HL-60/S4 (cell line): ENCODE data around the gene C9orf153.

Source experiments
- in situ Hi-C: fragments of 300-500 bp; cut with MboI; formaldehyde crosslinking; loops from 2 replicates; pipeline ENCODE4 v1.14.3; 2022; ENCODE audit warnings: low sequenced_read_pairs

C9orf153 gene

DNA sequence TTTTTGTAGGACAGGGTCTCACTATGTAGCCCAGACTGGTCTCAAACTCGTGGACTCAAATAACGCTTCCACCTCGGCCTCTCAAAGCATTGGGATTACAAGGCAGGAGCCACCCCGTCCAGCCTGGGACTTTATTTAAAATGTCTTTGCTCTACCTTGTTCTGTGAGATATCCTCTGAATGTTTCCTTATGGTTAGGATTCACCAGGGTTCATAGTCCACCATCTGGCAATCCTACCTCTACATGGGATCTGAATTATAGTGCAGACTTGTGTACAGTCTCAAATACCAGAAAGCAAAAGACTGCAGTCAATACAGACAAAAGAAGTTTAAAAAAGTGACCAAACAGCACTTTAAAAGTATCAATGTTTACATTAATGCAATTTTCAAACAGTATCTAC, 12.8 kb upstream of the C9orf153 start:
- in situ Hi-C loops = no loop called here

DNA sequence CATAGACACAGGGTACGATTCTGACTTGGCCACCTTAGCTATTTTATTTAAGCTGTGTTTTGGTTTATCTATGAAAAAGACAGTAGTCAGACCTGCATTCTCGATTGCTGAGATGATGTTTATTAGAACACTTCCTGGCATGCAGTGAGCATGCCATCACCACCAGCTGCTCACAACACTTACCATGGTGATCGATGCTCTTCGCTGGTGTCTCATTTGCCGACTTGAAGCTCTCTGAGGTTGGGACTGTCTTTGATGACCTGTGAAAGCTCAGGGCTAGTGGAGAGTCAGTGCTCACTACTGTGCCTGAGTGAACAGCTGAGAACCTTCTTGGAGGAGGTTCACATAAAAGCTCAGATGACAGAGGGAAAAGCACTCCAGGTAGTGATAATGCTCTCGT, 4.4 kb upstream of the C9orf153 start:
- in situ Hi-C loops = no loop called here

DNA sequence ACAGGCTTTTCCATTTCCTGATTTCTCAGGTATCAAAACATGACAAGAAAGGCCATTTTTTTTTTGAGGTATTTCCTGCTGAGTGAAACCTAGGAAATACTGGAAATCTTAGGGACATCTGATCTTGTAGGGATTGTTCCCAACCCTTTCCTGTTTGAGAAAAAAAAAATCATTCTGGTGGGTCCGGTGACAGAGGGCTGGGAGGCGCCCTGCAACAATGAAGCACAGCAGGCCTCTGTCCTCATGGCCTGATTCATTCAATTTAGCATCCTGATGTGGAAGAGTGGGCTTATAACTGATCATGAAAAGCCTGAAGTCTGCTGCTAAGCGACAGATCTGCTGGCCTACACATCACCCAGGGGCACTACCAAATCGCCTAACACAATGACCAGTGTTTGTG, 3.0 kb upstream of the C9orf153 start:
- in situ Hi-C loops = no loop called here

DNA sequence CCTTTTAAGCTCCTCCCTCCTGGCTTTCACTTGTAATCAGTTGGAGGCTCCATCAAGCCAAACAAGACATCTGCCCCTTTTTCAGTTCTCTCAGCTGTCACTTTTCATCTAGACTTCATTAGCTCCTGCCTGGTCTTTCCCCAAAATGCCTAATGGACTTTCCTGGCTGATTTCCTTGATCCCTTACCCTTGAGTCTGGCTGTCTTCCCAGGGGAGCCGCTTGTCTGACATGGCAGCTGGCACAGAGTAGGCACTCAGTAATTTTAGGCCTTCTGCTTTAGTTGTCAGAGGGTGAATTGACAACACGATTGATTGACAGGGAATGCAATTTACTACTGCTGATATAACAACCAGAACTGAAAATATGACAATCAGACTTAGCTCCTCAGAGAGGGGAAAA, 2.1 kb downstream of the C9orf153 start:
- in situ Hi-C loops = no loop called here

DNA sequence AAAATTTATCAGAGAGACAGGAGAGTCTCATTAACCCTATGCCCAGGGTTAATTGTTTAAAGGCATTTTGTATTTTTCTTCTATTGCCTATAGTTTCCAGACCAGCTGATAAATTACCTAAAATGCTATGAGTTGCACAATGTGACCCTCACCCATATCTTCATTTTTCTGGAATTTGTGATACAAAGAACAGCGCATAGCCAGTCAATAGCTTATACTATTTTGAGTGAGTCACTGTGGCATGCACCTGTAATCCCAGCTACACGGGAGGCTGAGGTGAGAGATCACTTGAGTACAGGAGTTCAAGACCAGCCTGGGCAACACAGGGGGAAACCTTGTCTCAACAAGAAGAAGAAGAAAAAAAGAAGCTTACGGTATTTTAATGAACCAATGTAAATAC, 2.8 kb downstream of the C9orf153 start:
- in situ Hi-C loops = no loop called here

DNA sequence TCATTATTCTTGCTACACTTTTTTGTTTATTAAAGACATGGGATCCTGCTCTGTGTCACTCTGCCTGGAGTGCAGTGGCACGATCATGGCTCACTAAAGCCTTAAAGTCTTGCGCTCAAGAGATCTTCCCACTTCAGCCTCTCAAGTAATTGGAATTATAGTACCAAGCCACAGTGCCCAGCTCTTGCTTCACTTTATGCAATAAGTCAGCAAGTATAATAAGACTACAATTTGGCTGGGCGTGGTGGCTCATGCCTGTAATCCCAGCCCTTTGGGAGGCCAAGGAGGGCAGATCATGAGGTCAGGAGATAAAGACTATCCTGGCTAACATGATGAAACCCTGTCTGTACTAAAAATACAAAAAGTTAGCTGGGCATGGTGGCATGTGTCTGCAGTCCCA, 5.9 kb downstream of the C9orf153 start:
- in situ Hi-C loops = no loop called here

DNA sequence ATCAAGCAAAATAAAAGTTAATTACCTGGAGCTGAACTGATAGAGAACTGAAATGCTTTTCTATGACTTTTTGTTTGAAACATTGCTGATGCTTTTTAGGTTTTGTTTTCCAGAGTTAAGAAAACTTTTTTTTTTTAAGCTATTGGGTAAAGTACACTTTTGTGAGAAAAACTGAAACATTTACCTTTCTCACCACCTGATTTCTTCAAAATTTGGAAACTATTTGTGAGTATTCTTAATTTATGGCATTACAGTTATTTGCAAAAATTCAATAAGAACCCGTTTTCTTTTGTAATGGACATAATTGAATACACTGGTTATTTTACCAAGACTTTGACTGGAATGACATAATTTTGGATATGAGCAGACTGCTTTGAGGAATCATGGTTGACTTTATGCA, 6.6 kb downstream of the C9orf153 start:
- in situ Hi-C loops = no loop called here

DNA sequence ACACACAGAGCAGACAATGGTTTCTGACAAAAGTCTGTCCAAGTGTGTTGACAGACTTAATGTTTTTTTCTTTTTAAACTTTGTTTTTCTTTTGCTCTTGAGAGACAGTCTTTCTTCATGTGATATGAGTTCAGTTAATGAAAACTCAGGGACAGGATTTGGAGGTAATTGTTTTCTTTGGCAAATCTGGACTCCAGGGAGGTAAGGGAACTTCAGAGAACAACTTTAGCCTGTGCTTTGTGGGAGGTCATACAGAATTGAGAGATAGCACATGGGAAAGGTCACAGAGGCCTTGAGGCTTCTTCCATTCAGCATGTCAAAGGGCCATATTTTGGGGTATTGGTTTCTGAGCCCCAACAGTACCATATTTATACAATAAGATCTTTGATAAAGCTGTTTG, 9.3 kb downstream of the C9orf153 start:
- in situ Hi-C loops = no loop called here

DNA sequence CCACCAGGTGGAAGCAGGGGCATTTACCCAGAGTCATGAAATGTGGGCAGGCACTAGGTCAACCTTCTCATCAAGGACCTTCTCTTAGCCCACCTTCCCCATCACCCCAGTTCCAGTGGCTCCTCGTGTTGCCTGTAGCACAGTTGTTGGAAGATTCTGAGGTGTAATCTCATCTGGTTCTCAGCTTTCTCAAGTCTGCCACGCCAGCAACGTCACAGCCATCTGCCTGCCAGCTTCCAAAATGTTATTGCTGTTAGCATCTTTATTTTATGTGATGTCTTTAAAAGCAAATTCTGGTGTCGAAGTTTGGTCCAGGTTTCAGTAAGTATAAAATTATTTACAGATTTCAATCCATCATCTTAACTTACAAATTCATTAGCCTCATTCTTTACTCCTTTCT, 10.7 kb downstream of the C9orf153 start:
- in situ Hi-C loops = loop anchor here (25.0 kb wide), 1 partner anchor 436 kb away; no protein-coding TSS in a partner anchor

DNA sequence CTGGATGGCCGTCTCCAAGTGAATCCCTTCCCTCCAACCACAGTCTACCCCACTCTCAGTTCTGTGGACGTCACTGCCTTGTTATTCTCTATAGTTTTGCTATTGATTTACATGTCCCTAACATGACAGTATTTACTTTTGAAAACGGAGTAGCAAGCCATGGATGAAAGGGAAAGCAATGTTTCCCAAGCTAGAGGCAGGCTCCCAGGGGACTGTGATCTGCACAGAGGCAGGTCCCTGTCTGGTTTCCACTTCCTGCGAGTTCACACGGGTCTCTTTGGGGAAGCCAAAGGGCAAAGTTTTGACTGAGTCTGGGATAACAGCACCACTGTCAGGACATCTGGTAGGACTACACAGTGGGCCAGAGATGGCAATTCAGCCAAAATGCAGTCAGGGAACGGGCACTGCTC, 12.7 kb downstream of the C9orf153 start:
- in situ Hi-C loops = loop anchor here (25.0 kb wide), 1 partner anchor 434 kb away; no protein-coding TSS in a partner anchor

DNA sequence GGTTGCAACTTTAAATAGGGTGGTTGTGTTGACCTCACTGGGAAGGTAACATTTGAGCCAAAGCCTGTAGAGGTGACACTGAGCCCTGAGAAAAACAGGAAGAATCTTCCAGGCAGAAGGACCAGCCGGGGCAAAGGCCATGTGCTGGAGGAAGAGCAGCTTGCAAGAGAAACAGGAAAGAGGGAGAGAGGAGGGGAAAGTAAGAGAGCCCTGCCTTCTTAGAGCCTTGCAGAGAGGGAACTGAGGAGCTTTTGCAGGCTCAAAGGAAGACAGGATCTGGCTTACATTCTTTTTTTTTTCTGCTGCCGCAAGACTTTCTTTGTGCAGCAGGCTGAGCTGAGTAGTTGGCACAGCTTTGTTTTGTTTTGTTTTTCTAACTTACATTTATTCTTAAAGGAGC, 17.4 kb downstream of the C9orf153 start:
- in situ Hi-C loops = loop anchor here (25.0 kb wide), 1 partner anchor 430 kb away; no protein-coding TSS in a partner anchor

DNA sequence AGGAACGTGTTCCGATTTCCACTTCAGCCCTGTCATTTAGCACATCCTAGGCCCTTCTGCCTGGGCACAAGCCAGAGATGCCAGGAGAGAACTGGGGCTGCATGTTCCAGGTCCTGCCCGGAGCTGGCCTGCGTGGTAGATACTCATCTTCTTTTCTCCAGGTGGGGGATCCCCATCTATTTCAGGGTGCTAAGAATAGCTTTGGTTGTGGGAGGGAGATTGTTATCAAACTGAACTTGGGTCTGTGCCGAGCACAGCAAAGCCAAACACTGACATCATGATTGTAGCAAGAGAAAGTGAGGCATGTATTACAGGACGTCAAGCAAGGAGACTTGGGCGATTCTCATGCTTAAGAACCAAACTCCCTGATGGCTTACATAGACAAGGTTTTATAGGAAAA, 18.2 kb downstream of the C9orf153 start:
- in situ Hi-C loops = loop anchor here (25.0 kb wide), 1 partner anchor 429 kb away; no protein-coding TSS in a partner anchor

DNA sequence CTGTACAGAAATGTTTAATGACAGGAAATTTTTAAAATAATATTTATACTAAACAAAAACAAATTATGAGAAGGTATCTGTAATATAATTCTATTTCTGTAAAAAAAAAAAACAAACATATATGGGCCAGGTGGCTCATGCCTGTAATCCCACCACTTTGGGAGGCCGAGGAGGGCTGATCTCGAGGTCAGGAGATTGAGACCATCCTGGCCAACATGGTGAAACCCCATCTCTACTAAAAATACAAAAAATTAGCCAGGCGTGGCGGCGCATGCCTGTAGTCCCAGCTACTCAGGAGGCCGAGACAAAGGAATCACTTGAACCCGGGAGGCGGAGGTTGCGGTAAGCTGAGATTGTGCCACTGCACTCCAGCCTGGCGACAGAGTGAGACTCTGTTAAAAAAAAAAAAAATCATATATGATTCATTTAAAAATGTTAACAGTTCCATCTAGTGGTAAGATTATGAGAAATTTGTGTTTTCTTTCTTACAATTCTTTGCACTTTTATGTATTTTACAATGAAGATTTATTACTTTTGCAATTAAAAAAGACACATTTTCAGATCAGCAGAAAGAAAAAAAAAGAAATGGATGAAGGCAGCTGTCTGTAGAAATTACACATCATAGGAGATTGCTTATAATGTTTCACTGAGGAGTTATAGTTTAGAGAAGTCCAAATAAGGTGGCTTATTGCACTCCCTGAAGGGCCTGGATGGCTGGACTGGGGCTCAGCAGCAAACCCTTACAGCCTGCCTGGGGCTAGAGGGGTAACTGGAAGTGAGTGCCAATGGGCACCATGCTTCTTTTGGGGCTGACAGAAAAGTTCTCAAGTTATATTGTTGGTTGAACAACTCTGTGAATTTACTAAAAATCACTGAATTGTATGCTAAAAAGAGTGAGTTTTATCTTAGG, 20.3 kb downstream of the C9orf153 start:
- in situ Hi-C loops = loop anchor here (25.0 kb wide), 1 partner anchor 427 kb away; no protein-coding TSS in a partner anchor

DNA sequence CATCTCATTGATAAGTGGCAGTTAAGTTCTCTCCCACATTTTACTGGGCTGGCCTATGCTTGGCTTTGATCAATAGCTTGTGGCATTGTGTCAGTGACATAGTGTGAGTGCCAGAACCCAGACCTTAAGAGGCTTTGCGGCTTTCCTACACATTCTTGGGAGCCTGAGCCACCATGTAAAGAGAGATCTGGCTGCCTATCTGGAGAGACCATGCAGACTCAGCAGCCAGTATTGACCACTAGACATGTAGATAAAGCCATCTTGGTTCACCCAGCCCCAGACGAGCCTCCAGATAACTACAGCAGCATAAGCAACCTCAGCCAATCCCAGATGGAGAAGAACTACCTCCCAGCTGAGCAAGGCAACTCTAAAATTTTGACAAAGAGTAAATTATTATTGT, 28.6 kb downstream of the C9orf153 start:
- in situ Hi-C loops = loop anchor here (25.0 kb wide), 1 partner anchor 419 kb away; no protein-coding TSS in a partner anchor

DNA sequence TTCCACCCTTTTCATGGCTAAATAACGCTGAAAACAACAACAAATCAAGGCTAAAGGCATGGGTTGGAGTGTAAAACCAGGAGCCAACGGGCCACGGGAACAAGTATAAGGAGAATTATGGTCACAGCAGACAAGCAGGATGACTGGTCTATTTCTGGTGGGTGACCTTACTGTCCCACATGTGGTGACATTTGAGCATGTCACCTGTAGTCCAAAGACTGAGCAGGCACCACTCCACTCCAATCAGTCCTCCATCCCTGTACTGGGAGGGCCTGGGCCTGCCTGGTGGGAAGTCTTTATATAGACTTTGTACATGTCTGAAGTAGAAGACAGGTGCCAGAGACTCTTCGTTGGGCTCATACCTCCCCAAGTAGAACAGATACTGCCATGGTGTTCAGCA, 36.8 kb downstream of the C9orf153 start:
- in situ Hi-C loops = no loop called here

DNA sequence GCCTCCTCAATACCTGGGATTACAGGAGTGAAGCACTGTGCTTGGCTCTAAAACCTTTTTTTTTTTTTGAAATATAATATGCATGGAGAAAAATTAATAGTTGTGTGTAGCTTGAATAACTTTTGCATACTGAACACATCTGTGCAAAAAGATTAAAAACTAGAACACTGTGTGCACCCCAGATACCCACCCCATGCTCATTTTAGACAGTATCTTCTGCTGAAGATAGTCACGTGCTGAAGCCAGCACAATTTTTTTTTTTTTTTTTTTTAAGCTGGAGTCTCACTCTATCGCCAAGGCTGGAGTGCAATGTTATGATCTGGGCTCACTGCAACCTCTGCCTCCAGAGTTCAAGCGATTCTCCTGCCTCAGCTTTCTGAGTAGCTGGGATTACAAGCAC, 39.9 kb downstream of the C9orf153 start:
- in situ Hi-C loops = no loop called here

DNA sequence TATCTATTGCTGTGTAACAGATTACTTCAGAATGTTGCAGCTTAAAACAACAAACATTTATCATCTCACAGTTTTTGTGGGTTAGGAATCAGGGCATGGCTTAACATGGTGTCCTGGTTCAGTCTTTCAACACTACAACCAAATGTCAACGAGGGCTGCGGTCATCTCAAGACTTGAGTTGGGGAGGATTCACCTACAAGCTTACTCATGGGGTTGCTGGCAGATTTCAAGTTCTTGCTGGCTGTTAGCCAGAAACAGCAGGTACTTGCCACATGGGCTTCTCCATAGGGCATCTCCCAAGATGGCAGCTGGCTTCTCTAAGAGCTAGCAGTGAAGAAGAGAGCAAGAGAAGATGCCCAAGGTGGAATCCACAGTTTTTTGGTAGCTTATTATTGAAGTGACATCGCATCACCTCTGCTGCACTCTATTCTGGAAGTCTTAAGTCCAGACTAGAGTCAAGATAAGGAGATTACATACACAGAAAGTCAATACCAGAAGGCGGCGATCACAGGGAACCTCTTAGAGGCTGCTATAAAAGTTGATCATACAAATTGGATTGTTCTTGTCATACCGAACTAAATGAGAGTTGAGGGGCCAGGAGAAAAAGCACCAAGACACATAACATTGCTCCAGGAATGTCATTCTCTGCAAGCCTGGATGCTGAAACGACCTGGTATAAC, 42.2 kb downstream of the C9orf153 start:
- in situ Hi-C loops = no loop called here

DNA sequence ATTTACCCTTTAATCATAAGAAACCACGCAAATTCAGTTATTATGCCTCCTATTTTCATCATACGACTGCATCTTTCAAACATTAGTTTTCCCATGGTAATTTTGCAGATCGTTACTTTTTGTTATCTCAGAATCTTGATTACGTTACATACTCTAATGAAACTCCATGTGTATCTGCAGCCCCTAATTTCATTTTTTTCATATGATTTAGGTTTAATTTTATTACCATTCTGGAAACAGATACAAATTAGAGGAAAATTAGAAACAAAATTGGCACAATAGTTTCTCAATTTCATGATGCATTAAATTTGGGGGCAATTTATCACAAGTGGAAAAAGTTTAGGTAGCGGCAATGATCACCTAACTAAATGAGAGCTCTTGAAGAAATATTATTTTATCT, 52.3 kb downstream of the C9orf153 start:
- in situ Hi-C loops = no loop called here

DNA sequence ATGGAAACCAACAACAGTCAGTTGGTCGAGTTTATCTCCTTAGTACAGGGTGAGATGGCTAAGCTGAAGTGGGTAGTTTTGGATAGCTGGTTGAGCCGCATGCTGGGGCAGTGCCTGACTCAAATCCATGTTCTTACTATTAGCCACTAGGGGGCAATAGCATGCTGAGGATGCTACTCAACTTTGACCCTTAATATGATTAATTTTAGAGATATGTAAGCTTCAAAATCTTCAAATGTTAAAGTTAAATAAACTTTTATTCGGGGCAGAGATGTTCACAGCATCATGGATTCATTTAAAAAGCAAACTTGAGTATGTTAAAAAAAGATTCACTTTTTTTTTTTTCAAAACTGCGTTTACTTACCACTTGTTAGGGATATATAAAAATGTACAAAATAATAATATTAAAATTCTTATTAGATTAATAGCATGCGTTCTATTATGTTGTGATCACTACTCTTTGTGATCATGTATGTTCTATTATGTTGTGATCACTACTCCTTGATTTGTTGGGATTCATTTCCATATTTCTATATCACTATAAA, 57.0 kb downstream of the C9orf153 start:
- in situ Hi-C loops = no loop called here

DNA sequence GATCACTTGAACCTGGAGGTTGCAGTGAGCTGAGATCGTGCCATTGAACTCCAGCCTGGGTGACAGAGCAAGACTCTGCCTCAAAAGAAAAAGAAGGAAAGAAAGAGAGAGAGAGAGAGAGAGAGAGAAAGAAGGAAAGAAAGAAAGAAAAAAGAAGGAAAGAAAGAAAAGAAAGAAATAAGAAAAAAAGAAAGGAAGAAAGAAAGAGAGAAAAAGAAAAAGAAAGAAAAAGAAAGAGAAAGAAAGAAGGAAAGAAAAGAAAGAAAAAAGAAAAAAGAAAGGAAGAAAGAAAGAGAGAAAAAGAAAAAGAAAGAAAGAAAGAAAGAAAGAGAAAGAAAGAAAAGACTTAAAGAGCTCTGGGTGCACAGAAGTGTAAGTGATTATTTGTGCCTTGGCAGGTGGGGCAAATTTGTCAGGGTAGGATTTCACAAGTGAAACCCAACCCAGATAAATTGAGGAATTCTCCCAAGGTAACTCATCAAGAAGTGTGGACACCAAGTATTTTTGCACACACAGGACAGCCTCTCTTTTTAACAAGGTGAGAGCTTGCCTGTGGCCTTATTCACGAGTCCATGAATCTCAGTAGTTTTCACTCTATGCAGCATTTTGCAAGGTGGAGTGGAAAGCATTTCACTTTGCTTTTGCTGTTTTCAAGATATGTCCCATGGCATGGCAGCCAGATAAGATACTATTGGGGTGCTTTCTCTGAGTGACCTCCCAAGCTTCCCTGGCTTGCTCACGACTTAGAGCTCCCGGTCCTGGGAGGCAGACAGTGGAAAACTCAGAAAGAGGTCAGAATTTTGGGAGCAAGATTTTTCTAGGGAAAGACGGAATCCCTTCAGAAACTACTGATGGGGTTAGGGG, 57.8 kb downstream of the C9orf153 start:
- in situ Hi-C loops = no loop called here
